Nephron progenitor cell (in vitro differentiated cells): ENCODE measurements around the gene FTL.

Experiments
- DNase-seq: peaks from one replicate; pipeline ENCODE4 v3.0.0; 2021
- H3K27ac Mint-ChIP-seq: 2 replicates; pipeline ENCODE4 v1.8.0; 2021; ENCODE audit warnings: mild to moderate bottlenecking, moderate library complexity, mixed read lengths
- H3K27me3 Mint-ChIP-seq: 2 replicates; pipeline ENCODE4 v1.8.0; 2021; ENCODE audit warnings: mild to moderate bottlenecking, low read depth, mixed read lengths; ENCODE audit not compliant: poor library complexity
- H3K36me3 Mint-ChIP-seq: 2 replicates; pipeline ENCODE4 v1.8.0; 2021; ENCODE audit warnings: low read depth, mixed read lengths
- H3K4me1 Mint-ChIP-seq: 2 replicates; pipeline ENCODE4 v1.8.0; 2021; ENCODE audit warnings: mixed read lengths
- H3K4me3 Mint-ChIP-seq: 2 replicates; pipeline ENCODE4 v1.8.0; 2021; ENCODE audit warnings: mild to moderate bottlenecking, moderate library complexity, mixed read lengths
- H3K9me3 Mint-ChIP-seq: 2 replicates; pipeline ENCODE4 v1.8.0; 2021; ENCODE audit warnings: mild to moderate bottlenecking, moderate library complexity, mixed read lengths
- CTCF ChIP-seq: fragments of 200-600 bp; sonication (generic); IDR thresholded peaks from 2 replicates; pipeline ENCODE4 v1.5.0; 2021; ENCODE audit warnings: antibody characterized with exemption

FTL gene

GRCh38 chr19:49004964-49005614, 40.0 kb downstream of the FTL start:
- DNase-seq = no peak
- H3K9me3 Mint-ChIP-seq = no peaks in the 10 kb centered on the region
- H3K27ac Mint-ChIP-seq = no peak overlapping the region

GRCh38 chr19:49006905-49007304, 41.8 kb downstream of the FTL start:
- DNase-seq = no peak
- Mint-ChIP-seq H3K4me1 (no peaks in the 10 kb centered on the region), H3K27ac (no peak overlapping the region), H3K36me3 (peaks cover 53% of the 10 kb centered on the region), H3K9me3 (no peaks in the 10 kb centered on the region), H3K27me3 (peaks cover 3% of the 10 kb centered on the region), H3K4me3 (no peak overlapping the region)
- TF ChIP-seq CTCF = no peak

More at GRCh38 chr19:49004964-49005614, 40.0 kb downstream of the FTL start:
- TF ChIP-seq CTCF = no peak
- no peak overlapping the region for H3K4me3 Mint-ChIP-seq
- no peaks in the 10 kb centered on the region for H3K27me3 Mint-ChIP-seq
- H3K4me1 Mint-ChIP-seq = no peaks in the 10 kb centered on the region
- peaks cover 44% of the 10 kb centered on the region for H3K36me3 Mint-ChIP-seq

- no peaks in the 10 kb centered on the region for H3K9me3 Mint-ChIP-seq
- peaks cover 49% of the 10 kb centered on the region for H3K36me3 Mint-ChIP-seq
- no peak overlapping the region for H3K4me3 Mint-ChIP-seq
- no peak overlapping the region for H3K27ac Mint-ChIP-seq
- no peak for TF ChIP-seq CTCF
- no peak for DNase-seq
- no peaks in the 10 kb centered on the region for H3K4me1 Mint-ChIP-seq
- peaks cover 3% of the 10 kb centered on the region for H3K27me3 Mint-ChIP-seq
Measured at GRCh38 chr19:49009828-49010227, 44.7 kb downstream of the FTL start.

- no peak for DNase-seq
- no peaks in the 10 kb centered on the region for H3K4me1 Mint-ChIP-seq
- H3K9me3 Mint-ChIP-seq = no peaks in the 10 kb centered on the region
- peaks cover 3% of the 10 kb centered on the region for H3K27me3 Mint-ChIP-seq
- H3K4me3 Mint-ChIP-seq = no peak overlapping the region
- peaks cover 47% of the 10 kb centered on the region for H3K36me3 Mint-ChIP-seq
- no peak overlapping the region for H3K27ac Mint-ChIP-seq
- TF ChIP-seq CTCF = no peak
Measured at GRCh38 chr19:49010453-49010852, 45.3 kb downstream of the FTL start.

GRCh38 chr19:49011194-49011593, 46.1 kb downstream of the FTL start:
- Mint-ChIP-seq H3K36me3 (peaks cover 47% of the 10 kb centered on the region), H3K4me1 (no peaks in the 10 kb centered on the region), H3K9me3 (no peaks in the 10 kb centered on the region), H3K4me3 (no peak overlapping the region), H3K27me3 (peaks cover 3% of the 10 kb centered on the region), H3K27ac (no peak overlapping the region)
- no peak for DNase-seq
- no peak for TF ChIP-seq CTCF

GRCh38 chr19:49014123-49014869, 49.2 kb downstream of the FTL start:
- peaks cover 35% of the 10 kb centered on the region for H3K36me3 Mint-ChIP-seq
- H3K27me3 Mint-ChIP-seq = peaks cover 20% of the 10 kb centered on the region
- peaks cover 5% of the 10 kb centered on the region for H3K4me1 Mint-ChIP-seq
- no peak overlapping the region for H3K4me3 Mint-ChIP-seq
- no peak for DNase-seq
- no peak for TF ChIP-seq CTCF
- no peaks in the 10 kb centered on the region for H3K9me3 Mint-ChIP-seq
- no peak overlapping the region for H3K27ac Mint-ChIP-seq
